ENCODE data around the gene CORO1C. TPM values are rescaled to one million over a fixed set of nuclear protein-coding genes. Genes with fewer than 3 reads are reported as not detected.

The CORO1C gene
- total RNA-seq = 100 to 1,000 TPM in 3 of 4 donors, 10 to 100 TPM in 1; 68.1 to 153 (median 128) TPM

DNA sequence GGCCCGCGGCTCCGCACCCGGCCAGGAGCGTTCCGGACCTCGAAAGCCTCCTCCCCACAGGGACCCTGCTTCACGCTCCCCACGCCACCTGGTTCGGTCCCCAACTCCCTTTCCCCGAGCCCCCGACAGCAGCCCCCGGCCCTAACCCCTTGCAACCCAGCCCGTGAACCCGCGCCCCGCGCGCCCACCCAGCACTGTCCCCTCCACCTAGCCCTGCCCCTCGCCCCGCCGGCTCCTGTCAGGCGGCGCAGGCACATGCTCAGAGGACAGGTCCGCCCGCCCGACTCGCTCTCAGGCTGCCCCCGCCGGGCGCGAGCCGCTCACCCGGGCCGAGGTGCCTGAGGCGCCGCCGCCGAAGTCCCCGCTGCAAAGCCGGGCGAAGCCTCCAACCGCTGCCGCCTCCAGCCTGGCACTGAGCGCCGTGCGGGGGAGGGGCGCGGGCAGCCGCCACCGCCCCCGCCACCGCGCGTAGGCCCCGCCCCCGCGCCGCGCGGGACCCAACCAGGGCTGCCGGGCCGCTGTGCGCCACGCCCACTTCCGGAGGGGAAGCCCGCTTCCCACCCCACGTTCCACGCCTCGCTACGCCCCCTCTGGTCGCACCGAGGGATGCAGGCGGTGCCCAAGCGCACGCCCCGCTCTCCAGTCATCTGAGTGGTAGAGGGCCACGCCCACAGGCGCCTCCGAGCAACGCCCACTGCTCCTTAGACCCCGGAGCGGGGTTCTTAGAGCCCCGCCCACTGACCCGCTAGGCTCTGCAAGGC is at the start of gene CORO1C:
Gene CORO1C, minus strand, starts transcription at position 414 of the 761 bp plus-strand sequence. CDS start 30,200 bp downstream, outside the sequence.
- intact Hi-C loops (cut with DNase I; ENCODE audit: low total_unique reads) = loop anchor here (1.0 to 5.0 kb wide), 3 partner anchors 67 to 126 kb away; partner anchors contain the start of gene SSH1
- TF ChIP-seq, protein P1, sequence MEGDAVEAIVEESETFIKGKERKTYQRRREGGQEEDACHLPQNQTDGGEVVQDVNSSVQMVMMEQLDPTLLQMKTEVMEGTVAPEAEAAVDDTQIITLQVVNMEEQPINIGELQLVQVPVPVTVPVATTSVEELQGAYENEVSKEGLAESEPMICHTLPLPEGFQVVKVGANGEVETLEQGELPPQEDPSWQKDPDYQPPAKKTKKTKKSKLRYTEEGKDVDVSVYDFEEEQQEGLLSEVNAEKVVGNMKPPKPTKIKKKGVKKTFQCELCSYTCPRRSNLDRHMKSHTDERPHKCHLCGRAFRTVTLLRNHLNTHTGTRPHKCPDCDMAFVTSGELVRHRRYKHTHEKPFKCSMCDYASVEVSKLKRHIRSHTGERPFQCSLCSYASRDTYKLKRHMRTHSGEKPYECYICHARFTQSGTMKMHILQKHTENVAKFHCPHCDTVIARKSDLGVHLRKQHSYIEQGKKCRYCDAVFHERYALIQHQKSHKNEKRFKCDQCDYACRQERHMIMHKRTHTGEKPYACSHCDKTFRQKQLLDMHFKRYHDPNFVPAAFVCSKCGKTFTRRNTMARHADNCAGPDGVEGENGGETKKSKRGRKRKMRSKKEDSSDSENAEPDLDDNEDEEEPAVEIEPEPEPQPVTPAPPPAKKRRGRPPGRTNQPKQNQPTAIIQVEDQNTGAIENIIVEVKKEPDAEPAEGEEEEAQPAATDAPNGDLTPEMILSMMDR (IDR thresholded peaks at IDR 0.05) = peak; percentile 70 to 96 (median 90)
- TF ChIP-seq EP300 (IDR thresholded peaks at IDR 0.05; ENCODE audit: low read depth) (no peak), POLR2AphosphoS5 (IDR thresholded peaks at IDR 0.05) (peak; percentile 97 to 99 (median 98)), POLR2A (IDR thresholded peaks at IDR 0.05) (peak; percentile 81)
- Histone ChIP-seq H3K27ac (peak within 1 kb of the TSS; percentile 98 to 99 (median 98)), H3K4me3 (peak within 1 kb of the TSS; percentile 71 to 96 (median 86)), H3K9me3 (no peaks in the 10 kb centered on the region), H3K27me3 (no peaks in the 10 kb centered on the region), H3K4me1 (peaks cover 10 to 71% (median 44%) of the 10 kb centered on the region in 4 donors), H3K36me3 (no peaks in the 10 kb centered on the region)
- peak; percentile 99 for DNase-seq
- 4% methylated on average over 16 of the region's 85 CpGs; no CpG with 5 or more reads in 1 of the 2 donors for WGBS, 2 donors (ENCODE audit: low coverage in 1 of 2)
- in situ Hi-C loops (cut with MboI; ENCODE audit: low pct_ligation_motif_present in 1 of 4, low pct_unique_long_range_greater_than_20kb in 1 of 4, low sequenced_read_pairs in 3 of 4) = no loop called here

DNA sequence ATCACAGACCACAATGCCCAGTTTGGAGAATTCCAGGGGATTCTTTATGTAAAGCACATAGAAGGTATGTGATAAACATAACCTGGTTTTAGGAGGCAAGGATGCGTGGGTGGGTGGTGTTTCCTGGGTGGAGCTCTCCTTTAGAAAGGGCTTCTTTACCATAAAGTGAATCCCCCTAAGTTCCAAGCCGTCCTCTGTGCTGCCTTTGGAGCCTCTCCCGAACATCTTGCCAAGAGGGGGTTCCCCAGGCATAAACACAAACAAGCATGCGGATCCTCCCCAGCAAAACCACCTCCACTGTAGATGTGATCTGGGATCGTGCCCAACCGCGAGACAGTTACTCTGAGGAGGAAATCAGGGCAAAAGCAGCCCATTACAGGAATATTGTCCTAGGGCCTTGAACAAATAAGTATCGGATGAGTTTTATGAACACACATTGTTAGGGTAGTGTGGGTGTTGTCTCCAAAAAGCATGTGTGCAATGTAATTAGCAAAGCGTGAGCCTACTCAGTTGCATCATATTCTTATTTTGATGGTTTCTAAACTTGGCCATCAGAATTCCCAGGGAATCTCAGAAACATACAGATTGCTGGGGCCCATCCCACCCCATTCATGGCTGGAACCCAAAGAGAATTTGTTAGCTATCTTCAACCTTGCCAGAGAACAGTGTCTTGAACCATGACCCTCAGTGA is 48.8 kb upstream of the CORO1C start:
- intact Hi-C loops (cut with DNase I; ENCODE audit: low total_unique reads) = no loop called here

DNA sequence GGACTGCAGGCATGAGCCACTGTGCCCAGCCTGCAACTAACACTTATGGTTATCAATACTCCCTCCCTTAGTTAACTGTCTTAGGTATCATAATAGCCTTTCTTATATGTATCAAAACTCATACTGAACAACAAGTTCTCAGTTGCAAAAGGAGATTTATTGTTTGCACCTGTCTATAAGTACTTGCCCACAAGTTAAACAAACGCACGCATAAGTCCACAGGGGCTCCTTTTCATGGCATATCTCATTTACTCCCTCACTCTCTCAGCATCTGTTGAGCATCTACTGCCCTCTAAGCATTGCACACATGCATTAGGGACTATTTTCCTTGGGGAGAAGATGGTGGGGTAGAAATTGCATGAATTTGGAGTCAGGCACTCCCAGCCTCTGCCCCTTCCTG is 46.7 kb upstream of the CORO1C start:
- Histone ChIP-seq H3K36me3 (peaks cover 0 to 3% (median 0%) of the 10 kb centered on the region in 4 donors), H3K4me1 (peaks cover 12 to 30% (median 21%) of the 10 kb centered on the region in 4 donors), H3K27me3 (no peaks in the 10 kb centered on the region), H3K4me3 (no peak overlapping the region), H3K27ac (no peak overlapping the region), H3K9me3 (no peaks in the 10 kb centered on the region)
- whole genome bisulfite sequencing, 2 donors (ENCODE audit: low coverage in 1 of 2) = 55% methylated on average over 2 of the region's 2 CpGs; no CpG with 5 or more reads in 1 of the 2 donors
- in situ Hi-C loops (cut with MboI; ENCODE audit: low pct_ligation_motif_present in 1 of 4, low pct_unique_long_range_greater_than_20kb in 1 of 4, low sequenced_read_pairs in 3 of 4) = no loop called here
- DNase-seq = no peak
- intact Hi-C loops (cut with DNase I; ENCODE audit: low total_unique reads) = no loop called here
- no peak for TF ChIP-seq POLR2AphosphoS5 (IDR thresholded peaks at IDR 0.05)
- no peak for TF ChIP-seq POLR2A (IDR thresholded peaks at IDR 0.05)
- TF ChIP-seq EP300 (IDR thresholded peaks at IDR 0.05; ENCODE audit: low read depth) = no peak
- TF ChIP-seq, protein P1 (IDR thresholded peaks at IDR 0.05) = no peak

More for the DNA sequence above, 48.8 kb upstream of the CORO1C start:
- peaks cover 0 to 19% (median 3%) of the 10 kb centered on the region in 4 donors for H3K4me1 ChIP-seq
- TF ChIP-seq POLR2A (IDR thresholded peaks at IDR 0.05) = no peak
- peak in 1 of 3 donors; percentile 24 for TF ChIP-seq POLR2AphosphoS5 (IDR thresholded peaks at IDR 0.05)
- TF ChIP-seq, protein P1 (IDR thresholded peaks at IDR 0.05) = no peak
- no peak for TF ChIP-seq EP300 (IDR thresholded peaks at IDR 0.05; ENCODE audit: low read depth)
- peaks cover 0 to 3% (median 0%) of the 10 kb centered on the region in 4 donors for H3K36me3 ChIP-seq
- DNase-seq = no peak
- H3K9me3 ChIP-seq = no peaks in the 10 kb centered on the region
- H3K27me3 ChIP-seq = no peaks in the 10 kb centered on the region
- 29 to 53% methylated on average over 1 to 9 of the region's 9 CpGs for WGBS, 2 donors (ENCODE audit: low coverage in 1 of 2)
- H3K4me3 ChIP-seq = no peak overlapping the region
- peak overlapping the region in 2 of 4 donors; percentile 8 to 16 for H3K27ac ChIP-seq
- in situ Hi-C loops (cut with MboI; ENCODE audit: low pct_ligation_motif_present in 1 of 4, low pct_unique_long_range_greater_than_20kb in 1 of 4, low sequenced_read_pairs in 3 of 4) = no loop called here

DNA sequence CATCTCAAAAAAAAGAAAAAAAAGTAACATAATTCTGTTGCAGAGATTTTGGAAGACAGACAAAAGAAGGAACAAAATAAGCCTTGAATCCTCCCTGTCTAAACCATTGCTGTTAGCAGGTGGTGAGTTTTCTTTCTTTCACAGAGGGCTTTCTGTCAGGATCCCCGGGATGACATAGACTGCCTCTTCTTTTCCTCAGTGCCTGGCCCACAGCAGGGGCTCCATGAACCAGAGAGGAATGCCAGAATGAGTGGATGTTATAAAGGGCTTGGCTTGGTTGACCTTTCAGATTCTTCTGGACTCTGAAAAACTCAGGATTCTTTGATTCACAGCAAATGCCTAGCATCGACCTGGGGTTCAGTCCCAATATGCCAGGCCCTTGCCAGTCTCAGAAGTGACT is 45.8 kb upstream of the CORO1C start:
- WGBS, 2 donors (ENCODE audit: low coverage in 1 of 2) = 72 to 100% methylated on average over 1 to 2 of the region's 2 CpGs
- Histone ChIP-seq H3K9me3 (no peaks in the 10 kb centered on the region), H3K36me3 (peaks cover 0 to under 1% (median 0%) of the 10 kb centered on the region in 4 donors), H3K4me1 (peaks cover 12 to 36% (median 26%) of the 10 kb centered on the region in 4 donors), H3K4me3 (no peak overlapping the region), H3K27me3 (no peaks in the 10 kb centered on the region), H3K27ac (no peak overlapping the region)
- DNase-seq = no peak
- TF ChIP-seq EP300 (IDR thresholded peaks at IDR 0.05; ENCODE audit: low read depth) (no peak), POLR2AphosphoS5 (IDR thresholded peaks at IDR 0.05) (no peak), POLR2A (IDR thresholded peaks at IDR 0.05) (no peak)
- TF ChIP-seq, protein P1 (IDR thresholded peaks at IDR 0.05) = no peak
- intact Hi-C loops (cut with DNase I; ENCODE audit: low total_unique reads) (no loop called here), in situ Hi-C loops (cut with MboI; ENCODE audit: low pct_ligation_motif_present in 1 of 4, low pct_unique_long_range_greater_than_20kb in 1 of 4, low sequenced_read_pairs in 3 of 4) (no loop called here)

All from transverse colon (tissue), 4 donors.